Non-pigmented ciliary epithelial cell (primary cell): ENCODE results near the gene SLC10A4.
"Not testable (repeated sequence)": the region's sequence is repeated elsewhere in the genome, so short reads cannot be mapped to it uniquely, and the experiment has no call there.

Source experiments
- DNase-seq: peaks from one replicate; pipeline ENCODE4 v3.0.0-alpha.2; 2010; ENCODE audit warnings: low read depth

The SLC10A4 gene

GRCh38 chr4:48483006-48483776 lies at the start of gene SLC10A4:
TSS of gene SLC10A4 (plus strand) at chr4:48483343. CDS start at chr4:48483562, 219 bp downstream.
- no peak for DNase-seq

GRCh38 chr4:48436318-48436717 lies 46.8 kb upstream of the SLC10A4 start:
- DNase-seq: no peak

DNA sequence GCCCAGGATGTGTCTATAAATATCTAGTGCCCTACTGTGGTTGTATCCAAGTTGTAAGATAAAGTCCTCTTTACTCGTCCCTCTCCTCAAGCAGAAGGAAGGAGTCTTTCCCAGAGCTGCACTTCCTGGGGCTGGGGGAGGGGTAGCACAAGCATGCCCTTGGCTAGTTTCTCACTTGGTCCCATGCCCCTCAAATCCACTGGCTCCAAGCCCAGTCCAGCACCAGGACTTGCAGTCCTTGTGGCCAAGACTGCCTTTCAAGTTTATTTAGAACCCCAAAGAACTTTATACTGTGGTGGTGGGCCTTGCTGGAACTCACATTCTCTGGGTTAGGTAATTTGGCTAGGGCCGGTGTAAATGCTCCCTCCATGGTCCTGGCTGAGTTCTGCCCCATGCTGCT lies 43.2 kb upstream of the SLC10A4 start:
- DNase-seq: no peak

DNA sequence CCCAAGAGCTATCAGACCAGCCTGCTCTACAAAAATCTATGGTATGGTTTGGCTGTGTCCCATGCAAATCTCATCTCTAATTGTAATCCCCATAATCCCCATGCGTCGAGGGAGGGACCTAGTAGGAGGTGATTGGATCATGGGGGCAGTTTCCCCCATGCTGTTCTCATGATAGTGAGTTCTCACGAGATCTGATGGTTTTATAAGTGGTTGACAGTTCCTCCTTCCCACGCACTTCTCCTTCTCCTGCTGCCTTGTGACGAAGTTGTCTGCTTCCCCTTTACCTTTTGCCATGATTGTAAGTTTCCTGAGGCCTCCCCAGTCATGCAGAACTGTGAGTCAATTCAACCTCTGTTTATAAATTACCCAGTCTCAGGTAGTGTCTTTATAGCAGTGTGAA lies 42.2 kb upstream of the SLC10A4 start:
- not testable (repeated sequence) for DNase-seq

- no peak for DNase-seq
Observed at GRCh38 chr4:48445704-48446103, 37.4 kb upstream of the SLC10A4 start.

DNA sequence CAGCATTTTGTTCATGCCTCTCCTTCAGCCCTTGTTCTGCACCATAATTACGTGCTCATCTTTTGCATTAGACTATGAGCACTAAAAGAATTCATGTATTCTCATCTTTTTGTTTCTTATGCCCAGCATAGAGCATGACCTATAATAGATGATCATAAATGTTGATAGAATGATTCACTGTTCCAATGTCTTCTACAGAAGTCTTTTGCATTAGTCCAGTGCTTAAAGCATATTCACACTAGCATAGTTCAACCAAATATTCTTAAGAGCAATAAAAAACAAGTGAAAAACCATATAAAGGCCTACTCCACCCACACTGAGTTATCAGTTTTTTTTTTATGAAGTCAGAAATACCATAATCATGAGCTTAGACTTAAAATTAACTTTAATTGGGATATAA lies 36.5 kb upstream of the SLC10A4 start:
- no peak for DNase-seq

- DNase-seq: no peak
Observed at GRCh38 chr4:48449151-48449550, 34.0 kb upstream of the SLC10A4 start.

DNA sequence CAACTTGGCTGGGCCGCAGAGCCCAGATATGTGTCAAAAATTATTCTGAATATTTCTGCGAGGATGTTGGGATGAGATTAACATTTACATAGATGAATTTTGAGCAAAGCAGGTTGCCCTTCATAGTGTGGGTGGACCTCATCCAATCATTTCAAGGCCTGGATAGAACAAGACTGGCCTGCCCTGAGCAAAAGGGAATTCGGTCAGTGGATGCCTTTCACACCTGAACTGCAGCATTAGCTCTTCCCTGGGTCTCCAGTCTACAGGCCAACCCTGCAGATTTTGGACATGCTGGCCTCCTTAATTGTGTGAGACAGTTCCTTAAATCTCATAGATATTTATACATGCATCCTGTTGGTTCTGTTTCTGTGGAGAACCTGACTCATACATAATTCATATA lies 32.4 kb upstream of the SLC10A4 start:
- DNase-seq: no peak

GRCh38 chr4:48451656-48452055 lies 31.5 kb upstream of the SLC10A4 start:
- not testable (repeated sequence) for DNase-seq

DNA sequence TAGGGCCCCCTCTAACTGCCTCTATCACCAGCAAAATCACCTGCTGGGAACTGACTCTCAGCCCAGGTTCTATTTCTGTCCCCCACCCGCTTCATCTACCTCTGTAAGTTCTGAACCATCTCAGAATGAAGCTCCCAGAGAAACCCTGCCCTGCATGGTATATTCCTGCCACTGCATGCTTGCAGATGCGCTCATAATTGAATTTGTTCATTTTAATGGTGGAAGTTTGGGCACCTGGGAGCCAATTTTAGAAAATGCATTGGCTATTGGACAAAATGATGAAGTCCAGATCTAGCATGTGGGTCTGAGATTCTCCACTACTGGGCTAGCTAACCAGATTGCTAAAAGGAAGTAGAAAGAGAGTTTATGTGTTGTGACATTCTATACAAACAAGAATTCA lies 28.6 kb upstream of the SLC10A4 start:
- DNase-seq: no peak

- DNase-seq: no peak
Observed at GRCh38 chr4:48461000-48461399, 22.1 kb upstream of the SLC10A4 start.

DNA sequence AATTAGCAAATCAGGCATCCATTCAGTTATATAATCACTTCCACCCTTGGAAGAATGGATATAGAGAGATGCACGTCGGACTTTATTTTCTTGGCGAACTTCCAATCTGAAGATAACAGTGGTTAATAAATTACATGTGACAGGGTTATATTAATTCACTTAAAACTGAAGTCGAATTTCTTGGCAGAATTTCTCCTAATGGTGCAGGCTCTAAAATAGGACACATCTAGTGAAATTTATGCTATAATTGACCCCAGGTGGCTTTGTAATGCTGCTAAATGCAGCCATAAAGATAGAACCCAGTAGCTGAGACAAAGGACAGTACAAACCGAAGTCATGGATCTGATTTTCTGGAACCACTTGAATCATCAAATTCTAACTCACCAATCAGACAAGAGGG lies 20.8 kb upstream of the SLC10A4 start:
- DNase-seq: no peak

DNA sequence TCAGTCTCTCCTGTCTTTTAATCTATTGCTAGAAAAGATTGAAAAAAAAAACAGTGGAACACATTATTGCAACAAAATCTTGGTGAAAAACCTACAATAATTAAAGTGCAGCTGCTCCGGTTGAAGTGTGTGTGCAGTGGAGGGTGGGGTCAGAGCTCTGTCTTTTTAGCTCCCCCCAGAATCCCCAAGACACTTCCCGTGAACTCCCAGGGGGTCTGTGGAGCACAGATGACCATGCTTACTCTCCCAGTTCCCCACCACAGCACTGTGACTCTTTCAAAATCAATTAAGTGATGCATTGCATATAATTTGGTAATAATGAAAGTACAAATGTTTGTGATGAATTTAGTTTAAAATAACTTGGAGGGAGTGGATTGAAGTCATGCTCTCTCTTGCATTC lies 15.7 kb upstream of the SLC10A4 start:
- DNase-seq: no peak

DNA sequence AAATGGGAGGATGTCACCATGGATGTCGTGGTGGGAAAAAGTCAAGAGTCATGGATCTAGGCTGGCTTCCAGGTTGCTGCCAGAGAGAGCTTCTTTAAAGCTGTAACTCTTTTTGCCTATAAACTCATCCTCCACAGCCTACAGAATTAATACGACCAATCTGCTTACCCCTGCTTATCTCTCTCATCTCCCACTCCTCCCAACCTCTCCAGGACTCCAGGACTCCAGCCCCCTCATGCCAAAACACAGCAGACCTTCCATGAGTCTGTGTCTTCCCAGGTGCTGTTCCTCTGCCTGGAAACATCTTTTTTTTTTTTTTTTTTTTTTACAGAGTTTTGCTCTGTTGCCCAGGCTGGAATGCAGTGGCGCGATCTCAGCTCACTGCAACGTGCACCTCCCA lies 15.3 kb upstream of the SLC10A4 start:
- DNase-seq: no peak

DNA sequence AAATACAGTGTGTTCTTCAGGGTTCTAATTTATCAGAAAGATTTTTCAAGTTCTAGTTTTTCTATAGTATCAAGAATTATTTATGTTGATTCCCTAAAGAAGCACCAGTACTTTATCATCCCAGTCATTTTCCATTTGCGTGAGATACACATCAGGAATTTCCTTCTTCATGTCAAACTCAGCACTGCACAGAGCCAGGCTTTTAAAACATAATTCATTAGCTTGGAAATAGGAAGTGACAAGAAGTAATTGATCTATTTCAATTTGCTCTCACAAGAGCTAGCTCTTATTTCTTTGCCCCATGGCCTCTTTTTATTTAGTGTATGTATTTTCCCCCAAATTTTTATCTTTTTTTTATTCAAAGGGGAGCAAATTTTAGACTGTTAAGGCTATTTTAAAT lies 13.0 kb upstream of the SLC10A4 start:
- DNase-seq: no peak

DNA sequence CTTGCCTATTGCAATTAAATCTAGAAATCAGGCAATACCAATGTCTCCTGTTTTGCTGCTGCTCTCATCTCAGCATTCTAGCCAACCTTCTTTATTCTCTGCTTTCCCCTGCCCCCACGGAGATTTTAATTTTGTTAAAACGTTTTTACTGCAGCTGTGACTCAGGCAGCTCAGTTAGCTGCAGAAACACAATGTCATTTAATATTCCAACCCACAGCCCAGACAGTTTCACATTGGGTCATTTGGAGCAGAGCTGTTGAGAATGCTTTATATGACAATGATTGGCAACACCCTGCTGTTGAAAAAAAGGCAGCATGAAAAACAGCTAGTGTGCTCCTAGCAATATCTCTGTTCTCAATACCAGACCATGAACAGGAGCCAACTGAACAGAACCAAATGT lies 12.6 kb upstream of the SLC10A4 start:
- no peak for DNase-seq

- no peak for DNase-seq
Observed at GRCh38 chr4:48472794-48473193, 10.3 kb upstream of the SLC10A4 start.

DNA sequence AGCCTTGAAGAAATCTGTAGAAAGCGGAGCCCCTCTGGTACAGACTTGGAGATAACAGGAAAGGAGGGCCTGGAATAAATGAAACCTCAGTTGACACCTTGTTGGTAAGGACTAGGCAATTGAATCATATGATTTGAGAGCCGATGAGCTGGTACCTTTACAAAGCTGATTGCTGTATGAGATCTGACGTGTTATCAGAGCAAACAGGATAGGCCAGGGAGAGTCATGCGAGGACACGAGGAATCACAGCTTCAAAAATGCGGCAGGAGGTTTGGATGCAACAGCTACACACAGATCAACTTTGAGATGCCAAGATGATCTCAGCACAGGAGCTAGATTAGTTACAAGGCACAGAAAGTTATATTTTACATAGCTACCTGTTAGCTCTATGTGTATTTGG lies 7.4 kb upstream of the SLC10A4 start:
- no peak for DNase-seq

- DNase-seq: no peak
Observed at GRCh38 chr4:48478273-48478672, 4.9 kb upstream of the SLC10A4 start.

- DNase-seq: no peak
Observed at GRCh38 chr4:48481581-48481980, 1.6 kb upstream of the SLC10A4 start.

- DNase-seq: no peak
Observed at GRCh38 chr4:48483777-48484493, 792 bp downstream of the SLC10A4 start.

DNA sequence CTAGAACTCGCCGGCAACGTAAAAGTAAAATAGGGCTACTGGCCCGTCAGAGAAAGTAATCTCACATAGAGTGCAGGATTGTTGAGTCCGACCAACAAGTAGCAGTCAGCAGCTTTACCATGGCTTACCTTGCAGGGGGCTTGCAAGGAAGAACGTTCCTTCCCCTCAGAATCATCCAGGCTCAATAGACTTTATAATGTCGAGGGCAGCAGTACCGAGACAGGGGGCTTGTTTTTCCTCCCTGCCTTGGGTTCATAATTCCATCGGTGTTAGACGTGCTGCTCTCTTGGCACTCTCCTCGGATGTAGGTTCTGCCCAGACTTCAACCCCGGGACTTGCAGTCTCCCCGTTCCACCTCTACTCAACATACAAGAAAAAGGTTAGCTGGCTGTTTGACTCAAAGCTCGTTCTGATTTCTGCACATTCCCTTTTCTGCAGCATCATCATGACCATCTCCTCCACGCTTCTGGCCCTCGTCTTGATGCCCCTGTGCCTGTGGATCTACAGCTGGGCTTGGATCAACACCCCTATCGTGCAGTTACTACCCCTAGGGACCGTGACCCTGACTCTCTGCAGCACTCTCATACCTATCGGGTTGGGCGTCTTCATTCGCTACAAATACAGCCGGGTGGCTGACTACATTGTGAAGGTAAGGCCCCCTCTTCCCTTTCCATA lies 1.5 kb downstream of the SLC10A4 start:
- DNase-seq: no peak

GRCh38 chr4:48489683-48490011 lies 6.5 kb downstream of the SLC10A4 start:
- DNase-seq: no peak
